Activated T-cell treated with anti-CD3 and anti-CD28 coated beads, Interleukin-2, amount 50 U/mL, for 24 hours (primary cell): Measurements from ENCODE around the gene TBC1D22A.
"Not testable (repeated sequence)": the region's sequence is repeated elsewhere in the genome, so short reads cannot be mapped to it uniquely, and the experiment has no call there.

Experiments used
- DNase-seq: peaks from one replicate; pipeline ENCODE4 v3.0.0-alpha.2; 2020
- H3K27ac Mint-ChIP-seq: 2 replicates; pipeline ENCODE4 v1.8.0; 2020; ENCODE audit warnings: mild to moderate bottlenecking, mixed read lengths
- H3K27me3 Mint-ChIP-seq: 2 replicates; pipeline ENCODE4 v1.8.0; 2020; ENCODE audit warnings: mixed read lengths
- H3K36me3 Mint-ChIP-seq: 2 replicates; pipeline ENCODE4 v1.8.0; 2020; ENCODE audit warnings: low read depth, mixed read lengths
- H3K4me1 Mint-ChIP-seq: 2 replicates; pipeline ENCODE4 v1.8.0; 2020; ENCODE audit warnings: low read depth, mixed read lengths
- H3K4me3 Mint-ChIP-seq: 2 replicates; pipeline ENCODE4 v1.8.0; 2020; ENCODE audit warnings: mild to moderate bottlenecking, moderate library complexity, mixed read lengths
- H3K9me3 Mint-ChIP-seq: 2 replicates; pipeline ENCODE4 v1.8.0; 2020; ENCODE audit warnings: mixed read lengths

The TBC1D22A gene

GRCh38 chr22:46810856-46811786, 48.7 kb downstream of the TBC1D22A start:
- H3K27ac Mint-ChIP-seq, result no peak overlapping the region

DNA sequence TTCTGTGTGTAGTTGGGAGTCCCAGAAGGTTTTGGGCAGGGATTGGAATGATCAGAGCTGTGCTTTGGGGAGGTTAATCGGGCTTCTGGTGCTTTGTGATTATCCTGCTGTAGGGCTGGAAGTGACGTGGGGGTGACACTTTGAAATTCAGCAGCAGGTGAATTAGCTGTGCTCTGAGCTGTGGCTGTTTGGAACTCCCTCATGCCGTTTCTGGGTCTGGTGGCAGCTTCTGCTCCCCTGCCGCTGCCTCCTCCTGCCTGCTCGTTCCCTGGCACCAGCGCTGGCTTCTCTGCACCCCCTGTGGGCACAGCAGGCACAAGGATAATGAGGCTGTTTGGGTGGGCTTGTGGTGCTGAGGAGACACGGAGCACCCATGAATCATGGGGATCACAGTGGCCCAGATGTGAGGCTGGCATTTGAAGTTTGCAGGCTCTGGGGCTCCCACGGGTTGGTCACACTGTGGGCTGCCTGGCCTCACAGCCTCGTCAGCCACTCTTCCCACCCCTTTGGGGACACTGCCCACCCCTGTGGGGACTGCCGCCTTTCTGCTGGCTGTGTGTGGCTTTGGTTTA, 49.7 kb downstream of the TBC1D22A start:
- H3K27me3 Mint-ChIP-seq, result no peaks in the 10 kb centered on the region
- no peak overlapping the region for H3K27ac Mint-ChIP-seq
- no peaks in the 10 kb centered on the region for H3K9me3 Mint-ChIP-seq
- peaks cover 30% of the 10 kb centered on the region for H3K4me1 Mint-ChIP-seq
- no peak for DNase-seq
- H3K4me3 Mint-ChIP-seq, result no peak overlapping the region
- H3K36me3 Mint-ChIP-seq, result peaks cover 68% of the 10 kb centered on the region

More at GRCh38 chr22:46810856-46811786, 48.7 kb downstream of the TBC1D22A start:
- Mint-ChIP-seq H3K4me1 (peaks cover 32% of the 10 kb centered on the region), H3K9me3 (no peaks in the 10 kb centered on the region), H3K4me3 (no peak overlapping the region), H3K27me3 (no peaks in the 10 kb centered on the region), H3K36me3 (peaks cover 67% of the 10 kb centered on the region)
- peak; percentile 18 for DNase-seq

GRCh38 chr22:46812788-46813187, 50.3 kb downstream of the TBC1D22A start:
- Mint-ChIP-seq H3K27me3 (no peaks in the 10 kb centered on the region), H3K36me3 (peaks cover 67% of the 10 kb centered on the region), H3K9me3 (peaks cover 2% of the 10 kb centered on the region), H3K4me3 (no peak overlapping the region), H3K4me1 (peaks cover 33% of the 10 kb centered on the region), H3K27ac (no peak overlapping the region)
- DNase-seq, result no peak

GRCh38 chr22:46813816-46814597, 51.6 kb downstream of the TBC1D22A start:
- DNase-seq, result peak; percentile 8
- peaks cover 44% of the 10 kb centered on the region for H3K4me1 Mint-ChIP-seq
- no peak overlapping the region for H3K27ac Mint-ChIP-seq

DNA sequence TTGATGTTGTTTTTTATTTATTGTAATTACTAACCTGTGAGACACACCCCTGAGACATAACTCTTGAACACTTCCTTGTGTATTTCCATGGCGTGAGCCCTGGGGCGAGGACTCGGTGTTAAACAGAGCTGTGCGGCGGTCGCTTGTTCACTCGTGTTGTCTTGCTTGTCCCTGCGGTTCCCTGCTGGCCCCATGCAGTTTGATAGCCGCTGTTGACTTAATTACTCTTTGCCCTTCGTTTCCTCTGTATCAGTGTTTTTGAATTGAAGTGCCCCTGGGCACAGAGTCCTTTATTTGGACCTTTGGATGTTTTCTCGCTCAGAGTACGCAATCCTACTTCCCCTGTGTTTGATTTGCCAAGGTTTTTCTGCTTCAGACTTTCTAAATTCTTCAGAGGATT, 52.7 kb downstream of the TBC1D22A start:
- no peak for DNase-seq
- Mint-ChIP-seq H3K4me1 (peaks cover 51% of the 10 kb centered on the region), H3K27me3 (no peaks in the 10 kb centered on the region), H3K36me3 (peaks cover 69% of the 10 kb centered on the region), H3K9me3 (peaks cover 2% of the 10 kb centered on the region), H3K4me3 (no peak overlapping the region), H3K27ac (no peak overlapping the region)

More at GRCh38 chr22:46813816-46814597, 51.6 kb downstream of the TBC1D22A start:
- Mint-ChIP-seq H3K36me3 (peaks cover 73% of the 10 kb centered on the region), H3K27me3 (no peaks in the 10 kb centered on the region), H3K4me3 (no peak overlapping the region), H3K9me3 (peaks cover 2% of the 10 kb centered on the region)

DNA sequence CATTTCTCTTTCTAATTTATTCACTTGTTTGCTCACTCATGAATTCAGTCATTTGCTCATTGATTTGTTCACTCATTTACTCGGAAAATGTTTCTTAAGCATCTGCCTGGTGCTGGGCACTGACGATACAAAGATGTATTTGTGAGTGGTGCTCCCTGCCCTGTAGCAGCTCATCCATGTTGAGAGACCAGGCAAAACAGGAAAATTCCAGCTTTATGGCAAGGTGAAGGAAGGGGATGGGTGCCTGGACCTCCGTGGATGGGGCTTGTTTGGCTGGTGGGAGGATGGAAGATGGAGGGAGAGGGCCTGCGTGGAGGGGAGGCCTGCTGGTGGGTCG, 53.1 kb downstream of the TBC1D22A start:
- Mint-ChIP-seq H3K9me3 (peaks cover 2% of the 10 kb centered on the region), H3K4me1 (peaks cover 55% of the 10 kb centered on the region), H3K27ac (no peak overlapping the region), H3K27me3 (no peaks in the 10 kb centered on the region), H3K36me3 (peaks cover 72% of the 10 kb centered on the region), H3K4me3 (no peak overlapping the region)
- no peak for DNase-seq

- Mint-ChIP-seq H3K36me3 (peaks cover 73% of the 10 kb centered on the region), H3K4me1 (peaks cover 57% of the 10 kb centered on the region), H3K9me3 (peaks cover 2% of the 10 kb centered on the region)
These were observed 53.7 kb downstream of the TBC1D22A start for GRCh38 chr22:46815896-46816731.

DNA sequence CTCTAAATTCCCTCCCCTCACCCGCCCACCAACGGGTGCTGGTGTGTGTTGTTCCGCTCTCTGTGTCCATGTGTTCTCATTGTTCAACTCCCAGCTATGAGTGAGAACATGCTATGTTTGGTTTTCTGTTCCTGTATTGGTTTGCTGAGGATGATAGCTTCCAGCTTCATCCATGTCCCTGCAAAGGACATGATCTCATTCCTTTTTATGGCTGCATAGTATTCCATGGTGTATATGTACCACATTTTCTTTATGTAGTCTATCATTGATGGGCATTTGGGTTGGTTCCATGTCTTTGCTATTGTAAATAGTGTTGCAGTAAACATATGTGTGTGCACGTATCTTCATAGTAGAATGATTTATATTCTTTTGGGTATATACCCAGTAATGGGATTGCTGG, 54.9 kb downstream of the TBC1D22A start:
- H3K9me3 Mint-ChIP-seq, DNase-seq, H3K4me3 Mint-ChIP-seq, H3K27ac Mint-ChIP-seq, H3K27me3 Mint-ChIP-seq: not testable (repeated sequence)
- H3K36me3 Mint-ChIP-seq, result peaks cover 76% of the 10 kb centered on the region
- H3K4me1 Mint-ChIP-seq, result peaks cover 64% of the 10 kb centered on the region

More at GRCh38 chr22:46815896-46816731, 53.7 kb downstream of the TBC1D22A start:
- Mint-ChIP-seq H3K27me3 (no peaks in the 10 kb centered on the region), H3K27ac (peak overlapping the region; percentile 78), H3K4me3 (no peak overlapping the region)
- no peak for DNase-seq

- H3K4me3 Mint-ChIP-seq, result no peak overlapping the region
- H3K27ac Mint-ChIP-seq, result no peak overlapping the region
- H3K27me3 Mint-ChIP-seq, result no peaks in the 10 kb centered on the region
- H3K4me1 Mint-ChIP-seq, result peaks cover 60% of the 10 kb centered on the region
- H3K9me3 Mint-ChIP-seq, result no peaks in the 10 kb centered on the region
- DNase-seq, result no peak
- H3K36me3 Mint-ChIP-seq, result peaks cover 75% of the 10 kb centered on the region
These were observed 60.8 kb downstream of the TBC1D22A start for GRCh38 chr22:46823248-46823647.

DNA sequence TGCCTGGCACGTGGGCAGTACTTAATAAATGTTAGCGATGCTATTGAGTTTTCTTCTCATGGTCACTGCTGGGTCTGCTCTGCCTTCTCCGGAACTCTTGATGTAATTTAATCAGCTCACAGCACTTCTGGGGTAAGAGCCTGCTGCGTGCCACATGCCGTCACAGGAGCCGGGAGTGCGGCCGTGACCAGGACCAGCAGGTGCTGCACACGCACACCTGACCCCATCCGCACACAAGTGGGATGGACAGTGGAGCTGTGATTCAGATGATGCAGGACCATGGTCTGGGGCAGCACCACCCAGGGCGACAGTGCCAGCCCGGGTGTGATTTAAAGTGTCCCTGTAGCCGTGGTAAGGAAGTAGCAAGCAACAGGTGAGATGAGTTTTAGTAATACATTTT, 61.2 kb downstream of the TBC1D22A start:
- DNase-seq, result no peak
- H3K27ac Mint-ChIP-seq, result no peak overlapping the region
- peaks cover 59% of the 10 kb centered on the region for H3K4me1 Mint-ChIP-seq
- H3K27me3 Mint-ChIP-seq, result no peaks in the 10 kb centered on the region
- H3K36me3 Mint-ChIP-seq, result peaks cover 77% of the 10 kb centered on the region
- no peak overlapping the region for H3K4me3 Mint-ChIP-seq
- H3K9me3 Mint-ChIP-seq, result no peaks in the 10 kb centered on the region

- H3K36me3 Mint-ChIP-seq, result peaks cover 78% of the 10 kb centered on the region
- H3K4me3 Mint-ChIP-seq, result no peak overlapping the region
- peak overlapping the region; percentile 2 for H3K27ac Mint-ChIP-seq
- no peaks in the 10 kb centered on the region for H3K9me3 Mint-ChIP-seq
- peaks cover 57% of the 10 kb centered on the region for H3K4me1 Mint-ChIP-seq
- no peaks in the 10 kb centered on the region for H3K27me3 Mint-ChIP-seq
- DNase-seq, result no peak
These were observed 62.0 kb downstream of the TBC1D22A start for GRCh38 chr22:46824344-46824909.

GRCh38 chr22:46824980-46825544, 62.6 kb downstream of the TBC1D22A start:
- peaks cover 57% of the 10 kb centered on the region for H3K4me1 Mint-ChIP-seq
- no peak overlapping the region for H3K27ac Mint-ChIP-seq
- H3K36me3 Mint-ChIP-seq, result peaks cover 78% of the 10 kb centered on the region
- no peaks in the 10 kb centered on the region for H3K27me3 Mint-ChIP-seq
- no peak overlapping the region for H3K4me3 Mint-ChIP-seq
- no peak for DNase-seq
- H3K9me3 Mint-ChIP-seq, result no peaks in the 10 kb centered on the region

- Mint-ChIP-seq H3K4me1 (peaks cover 49% of the 10 kb centered on the region), H3K27ac (no peak overlapping the region), H3K4me3 (no peak overlapping the region), H3K27me3 (no peaks in the 10 kb centered on the region), H3K9me3 (no peaks in the 10 kb centered on the region), H3K36me3 (peaks cover 77% of the 10 kb centered on the region)
- DNase-seq, result no peak
These were observed 64.1 kb downstream of the TBC1D22A start for GRCh38 chr22:46826438-46827135.
